ENCODE data around the gene PIM3. TPM values are rescaled to one million over a fixed set of nuclear protein-coding genes. Genes with fewer than 3 reads are reported as not detected.

The PIM3 gene
- total and polyA plus RNA-seq, 10 of the 15 experiments (the other 5 are each of a cell fraction or from before 2014, with no cell fraction given): 0.31 to 60.8 (median 12.4) TPM

GRCh38 chr22:49992921-49993648 is 32.5 kb downstream of the PIM3 start:
- FAIRE-seq (peak; percentile 91), DNase-seq (ENCODE audit: low read depth, low spot score) (no peak), ATAC-seq (peak; percentile 99)
- no peak overlapping the region for H3K9ac ChIP-seq (ENCODE audit: control insufficient read depth, insufficient read depth, low read length)
- H3K36me3 ChIP-seq (ENCODE audit: control insufficient read depth in 2 of 2, insufficient read depth in 2 of 2, low read length in 1 of 2): no peaks in the 10 kb centered on the region
- ChIA-PET POLR2A (interaction anchor here (1.2 kb wide), 1 partner anchor 24 kb away, joined by 3 read pairs; no protein-coding TSS in a partner anchor), SMC1A (ENCODE audit: uncharacterized antibody, unreplicated experiment) (interaction anchor here (0.7 to 3.9 kb wide), 8 partner anchors 9 to 225 kb away, joined by 3 to 30 read pairs (median 4); no protein-coding TSS in a partner anchor), CTCF (interaction anchor here (0.6 to 4.5 kb wide), 15 partner anchors 11 to 534 kb away, joined by 3 to 47 read pairs (median 4); no protein-coding TSS in a partner anchor), RAD21 (ENCODE audit: unreplicated experiment) (interaction anchor here (1.0 to 4.3 kb wide), 8 partner anchors 11 to 63 kb away, joined by 3 to 29 read pairs (median 4); no protein-coding TSS in a partner anchor)
- no peaks in the 10 kb centered on the region for H4K20me1 ChIP-seq (ENCODE audit: control insufficient read depth, insufficient read depth)
- intact Hi-C loops (cut with micrococcal nuclease; ENCODE audit: unreplicated experiment): loop anchor here (1.0 kb wide), 2 partner anchors 37 to 62 kb away; no protein-coding TSS in a partner anchor
- no peak overlapping the region for H3K27ac ChIP-seq (ENCODE audit: control insufficient read depth, insufficient read depth)
- no peak overlapping the region for H3K4me2 ChIP-seq (ENCODE audit: control insufficient read depth, insufficient read depth)
- in situ Hi-C loops (cut with MboI): no loop called here
- no TSS peak for BruUV-seq (replicated peaks)
- WGBS (ENCODE audit: insufficient coverage, insufficient replicate concordance, low lambda C conversion rate, missing lambda C conversion rate): 12% methylated on average over 23 of the region's 23 CpGs
- H3K4me3 ChIP-seq: no peak overlapping the region
- H3K4me1 ChIP-seq (ENCODE audit: control insufficient read depth, insufficient read depth, low read length): no peaks in the 10 kb centered on the region
- TF ChIP-seq EGR1 (IDR thresholded peaks at IDR 0.05; ENCODE audit: borderline replicate concordance in 1 of 2, low read depth in 2 of 2, low read length in 2 of 2) (no peak), SMC3 (IDR thresholded peaks at IDR 0.05; ENCODE audit: borderline replicate concordance, low read length) (peak; percentile 92), ZNF274 (IDR thresholded peaks at IDR 0.05; ENCODE audit: insufficient read depth, insufficient read length) (no peak), BRCA1 (IDR thresholded peaks at IDR 0.05; ENCODE audit: low read depth, low read length) (peak; percentile 37; the same call in 1 of the 2 replicates), SMARCA5 (IDR thresholded peaks at IDR 0.05) (0 out of 2 replicates have a peak, but pooled peaks have one; percentile 50), SPI1 (IDR thresholded peaks at IDR 0.05; ENCODE audit: borderline replicate concordance, insufficient read depth, low read depth, low read length) (peak; percentile 16; the same call in 1 of the 2 replicates), YY1 (IDR thresholded peaks at IDR 0.05; ENCODE audit: low read depth, low read length) (peak; percentile 61; the same call in 1 of the 2 replicates), BHLHE40 (IDR thresholded peaks at IDR 0.05; ENCODE audit: borderline replicate concordance in 1 of 2, low read depth in 2 of 2, low read length in 1 of 2) (peak; percentile 31 to 38; a peak in 1 of 4 replicates), RAD21 (IDR thresholded peaks at IDR 0.05; ENCODE audit: insufficient read depth, low read depth, low read length) (peak; percentile 72), CTCF (IDR thresholded peaks at IDR 0.05 in 2 of 3, conservative IDR thresholded peaks at IDR 0.05 in 1 of 3; ENCODE audit: control insufficient read depth in 2 of 3, extremely low read depth in 1 of 3, insufficient read depth in 1 of 3, low read depth in 3 of 3, low read length in 3 of 3) (peak; percentile 81 to 95 (median 93); a peak in 5 of 6 replicates), GATAD2B (conservative IDR thresholded peaks at IDR 0.05; ENCODE audit: low read depth) (no peak)
- H3K9me3 ChIP-seq (replicated peaks; ENCODE audit: control insufficient read depth, insufficient read depth, low read length): no peaks in the 10 kb centered on the region; the same call in 2 of the 3 replicates
- H2AFZ ChIP-seq (ENCODE audit: control insufficient read depth, low read depth, low read length): no peak overlapping the region
- no peaks in the 10 kb centered on the region; a peak in 1 of 4 replicates for H3K27me3 ChIP-seq (replicated peaks in 1 of 2; ENCODE audit: control insufficient read depth in 2 of 2, insufficient read depth in 2 of 2, low read length in 1 of 2)
- no peaks in the 10 kb centered on the region for H3K79me2 ChIP-seq (ENCODE audit: control insufficient read depth, insufficient read depth, low read length)
